Fibroblast of lung (primary cell): ENCODE data around the gene FAHD2A. TPM values are rescaled to one million over a fixed set of nuclear protein-coding genes. Genes with fewer than 3 reads are reported as not detected.
"Not testable (repeated sequence)": the region's sequence is repeated elsewhere in the genome, so short reads cannot be mapped to it uniquely, and the experiment has no call there.

ENCODE experiments used
- DNase-seq, 2 donors: peaks; one replicate each; pipeline versions ENCODE4 v3.0.0 to v3.0.0-alpha.2; 2010; ENCODE audit warnings: low read depth in 2 of 2
- H2AFZ ChIP-seq: 2 replicates; pipeline ENCODE4 v1.5.1; 2012; ENCODE audit warnings: low read length, control low read depth, inconsistent platforms
- H3K27ac ChIP-seq: 2 replicates; pipeline ENCODE4 v1.5.1; 2011; ENCODE audit warnings: low read length, control low read depth; ENCODE audit not compliant: insufficient read depth
- H3K27me3 ChIP-seq: 2 replicates; pipeline ENCODE4 v1.5.1; 2011; ENCODE audit warnings: mild to moderate bottlenecking, low read length; ENCODE audit not compliant: control insufficient read depth, insufficient read depth
- H3K36me3 ChIP-seq: 2 replicates; pipeline ENCODE4 v1.5.1; 2011; ENCODE audit warnings: low read length; ENCODE audit not compliant: control insufficient read depth, insufficient read depth
- H3K4me1 ChIP-seq: 2 replicates; pipeline ENCODE4 v1.5.1; 2011; ENCODE audit warnings: low read length; ENCODE audit not compliant: control insufficient read depth, insufficient read depth; ENCODE audit errors: extremely low read depth
- H3K4me2 ChIP-seq: 2 replicates; pipeline ENCODE4 v1.5.1; 2011; ENCODE audit warnings: low read length, control low read depth; ENCODE audit not compliant: insufficient read depth; ENCODE audit errors: extremely low read depth
- H3K4me3 ChIP-seq, 4 experiments: fragments of 200-600 bp in 1 of 4; sonication (generic) in 1 of 4; replicated peaks in 1 of 4; 2 replicates each; pipeline ENCODE4 v1.5.1; 2011 to 2016; ENCODE audit warnings: low read length in 4 of 4, low read depth in 3 of 4, mild to moderate bottlenecking in 3 of 4, control low read depth in 2 of 4, inconsistent platforms in 1 of 4, mixed read lengths in 1 of 4; ENCODE audit not compliant: insufficient read depth in 1 of 4; ENCODE audit errors: control extremely low read depth in 1 of 4
- H3K79me2 ChIP-seq: 2 replicates; pipeline ENCODE4 v1.5.1; 2012; ENCODE audit warnings: mild to moderate bottlenecking, low read length, inconsistent platforms; ENCODE audit not compliant: control insufficient read depth, insufficient read depth
- H3K9ac ChIP-seq: 2 replicates; pipeline ENCODE4 v1.5.1; 2011; ENCODE audit warnings: mild to moderate bottlenecking, low read length, control low read depth; ENCODE audit not compliant: insufficient read depth
- H3K9me3 ChIP-seq: 2 replicates; pipeline ENCODE4 v1.5.1; 2012; ENCODE audit warnings: low read depth, low read length; ENCODE audit not compliant: control insufficient read depth, insufficient read depth
- H4K20me1 ChIP-seq: 2 replicates; pipeline ENCODE4 v1.5.1; 2011; ENCODE audit warnings: low read length; ENCODE audit not compliant: control insufficient read depth, insufficient read depth; ENCODE audit errors: extremely low read depth
- CTCF ChIP-seq, 2 donors: IDR thresholded peaks in 1 of 2; conservative IDR thresholded peaks in 1 of 2; 1 replicate in 1 of 2; 2 replicates in 1 of 2; pipeline ENCODE4 v1.5.1; 2011 to 2012; ENCODE audit warnings: low read length in 2 of 2, control low read depth in 1 of 2, inconsistent platforms in 1 of 2, low read depth in 1 of 2, mild to moderate bottlenecking in 1 of 2
- EZH2 ChIP-seq: IDR thresholded peaks from 2 replicates; pipeline ENCODE4 v1.5.1; 2012; ENCODE audit warnings: low read length, control low read depth, mild to moderate bottlenecking; ENCODE audit errors: missing control alignments
- polyA plus RNA-seq, 2 donors: library from polyadenylated mRNA; depleted of rRNA in 1 of 2; stranded (reverse) in 1 of 2; unstranded in 1 of 2; fragments of >200 nt; gene quantifications; 2 replicates each; pipeline ENCODE4 v1.2.1, GENCODE V29; 2011 to 2012; ENCODE audit warnings: missing spikeins in 1 of 2
- total RNA-seq: library from RNA; depleted of rRNA; stranded (reverse); fragments of >200 nt; gene quantifications from 2 replicates; pipeline ENCODE4 v1.2.1, GENCODE V29; 2014

The FAHD2A gene
- total and polyA plus RNA-seq, 2 donors (not counting 1 experiment from before 2014, with no cell fraction given): 22.1 to 32.5 TPM

DNA sequence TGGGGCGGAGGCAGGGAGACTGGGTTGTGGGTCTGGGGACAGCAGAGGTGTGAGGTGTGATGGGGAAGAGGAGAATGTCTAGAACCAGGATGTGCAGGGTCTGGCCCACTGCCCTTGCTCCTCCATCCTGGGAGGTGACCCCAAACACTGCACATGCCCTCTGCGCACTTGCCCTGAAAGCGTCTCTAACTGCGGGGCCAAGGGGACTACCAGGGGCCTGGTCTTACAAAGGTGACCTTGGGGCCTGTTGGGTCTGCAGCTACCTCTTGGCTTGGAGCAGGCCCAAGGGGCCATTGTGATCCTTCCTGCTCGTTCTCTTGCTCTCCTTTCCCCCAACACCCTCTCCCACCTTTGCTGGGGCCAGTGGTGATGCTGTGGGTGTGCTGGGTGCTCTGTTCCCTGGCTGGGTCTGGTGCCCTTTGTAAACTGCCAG is 48.0 kb upstream of the FAHD2A start:
- no peak overlapping the region for H3K4me2 ChIP-seq
- H3K4me3 ChIP-seq: no peak overlapping the region
- H3K9ac ChIP-seq: no peak overlapping the region
- no peaks in the 10 kb centered on the region for H3K9me3 ChIP-seq
- H3K27me3 ChIP-seq: no peaks in the 10 kb centered on the region
- H2AFZ ChIP-seq: no peak overlapping the region
- TF ChIP-seq EZH2: no peak
- no peaks in the 10 kb centered on the region for H4K20me1 ChIP-seq
- no peaks in the 10 kb centered on the region for H3K4me1 ChIP-seq
- H3K79me2 ChIP-seq: no peaks in the 10 kb centered on the region
- no peak for DNase-seq
- no peaks in the 10 kb centered on the region for H3K36me3 ChIP-seq
- no peak overlapping the region for H3K27ac ChIP-seq

DNA sequence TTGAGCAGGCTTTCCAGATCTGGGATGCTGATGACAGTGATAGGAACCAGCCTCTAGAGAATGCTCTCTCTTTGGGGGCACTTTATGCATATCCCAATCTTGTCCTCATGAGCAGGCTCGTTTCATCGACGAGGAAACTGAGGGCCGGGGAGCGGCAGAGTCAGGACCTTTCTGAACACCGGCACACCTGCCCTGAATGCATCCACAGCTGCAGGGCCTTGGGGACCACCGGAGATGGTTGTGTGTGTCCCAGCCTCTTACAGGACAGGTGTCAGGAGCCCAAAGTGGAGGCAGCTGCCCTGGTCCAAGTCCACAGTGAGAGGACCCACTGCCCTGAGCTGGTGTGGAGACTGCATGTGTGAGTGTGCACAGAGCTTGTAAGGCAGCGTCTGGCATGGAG is 47.6 kb upstream of the FAHD2A start:
- H3K4me3 ChIP-seq: no peak overlapping the region
- H4K20me1 ChIP-seq: no peaks in the 10 kb centered on the region
- no peak overlapping the region for H2AFZ ChIP-seq
- TF ChIP-seq CTCF (conservative IDR thresholded peaks at IDR 0.05 in 1 of 2, IDR thresholded peaks at IDR 0.05 in 1 of 2; ENCODE audit: low read depth in 1 of 2, low read length in 2 of 2): no peak
- no peak for TF ChIP-seq EZH2
- DNase-seq: no peak
- H3K9ac ChIP-seq: no peak overlapping the region
- no peaks in the 10 kb centered on the region for H3K79me2 ChIP-seq
- no peak overlapping the region for H3K4me2 ChIP-seq
- no peaks in the 10 kb centered on the region for H3K36me3 ChIP-seq
- H3K4me1 ChIP-seq: no peaks in the 10 kb centered on the region
- no peaks in the 10 kb centered on the region for H3K27me3 ChIP-seq
- H3K27ac ChIP-seq: no peak overlapping the region
- no peaks in the 10 kb centered on the region for H3K9me3 ChIP-seq

- not testable (repeated sequence) for H3K9me3 ChIP-seq, H3K4me2 ChIP-seq, H3K36me3 ChIP-seq, DNase-seq, H3K9ac ChIP-seq, H3K27me3 ChIP-seq, H2AFZ ChIP-seq, H3K4me1 ChIP-seq, H4K20me1 ChIP-seq, H3K4me3 ChIP-seq, H3K79me2 ChIP-seq, H3K27ac ChIP-seq
Observed at GRCh38 chr2:95355486-95355885, 47.0 kb upstream of the FAHD2A start.

DNA sequence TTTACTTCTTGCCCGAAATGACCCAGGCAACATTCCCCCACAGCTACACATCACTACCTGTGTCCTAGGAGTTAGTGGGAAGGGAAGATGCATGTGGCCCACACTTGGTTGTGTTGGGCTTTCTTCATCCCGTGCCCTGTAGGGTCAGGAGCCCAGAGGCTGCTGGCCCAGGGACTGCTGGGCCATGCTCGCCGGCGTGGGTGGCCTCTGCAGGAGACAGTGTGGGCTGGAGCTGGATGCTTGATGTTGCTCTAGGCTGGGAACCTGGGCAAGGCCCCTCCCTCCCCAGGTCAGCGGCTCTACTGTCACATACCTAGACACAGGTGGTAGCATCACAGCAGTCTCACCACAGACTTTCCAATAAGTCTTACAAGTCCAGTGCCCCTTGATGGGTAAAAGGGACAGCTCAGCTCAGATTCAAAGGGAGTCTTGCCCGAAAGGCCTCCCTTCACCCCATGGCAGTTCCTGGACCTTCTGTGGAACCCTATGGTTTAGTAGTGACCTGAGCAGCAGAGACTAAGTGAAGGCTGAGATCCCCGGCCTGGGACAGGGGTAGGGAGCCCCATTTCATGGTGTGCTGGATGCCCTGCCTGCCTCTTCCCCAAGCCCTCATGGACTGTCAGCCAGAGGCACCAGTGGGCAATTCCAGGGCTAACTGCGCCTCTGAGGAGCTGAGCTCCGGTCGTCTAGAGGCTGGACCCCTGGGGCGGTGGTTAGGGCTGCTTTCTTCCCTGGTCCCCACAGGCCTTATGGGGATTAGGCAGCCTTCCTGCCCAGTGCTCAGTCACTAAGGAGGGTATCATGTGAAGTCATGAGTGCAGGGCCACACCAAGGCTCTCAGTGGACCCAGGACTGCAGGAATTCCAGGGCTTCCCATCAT is 45.4 kb upstream of the FAHD2A start:
- Histone ChIP-seq H3K27me3 (no peaks in the 10 kb centered on the region), H3K4me3 (no peak overlapping the region), H3K36me3 (no peaks in the 10 kb centered on the region), H2AFZ (no peak overlapping the region), H4K20me1 (no peaks in the 10 kb centered on the region), H3K27ac (no peak overlapping the region), H3K9ac (no peak overlapping the region), H3K79me2 (no peaks in the 10 kb centered on the region), H3K4me1 (no peaks in the 10 kb centered on the region), H3K4me2 (no peak overlapping the region), H3K9me3 (no peaks in the 10 kb centered on the region)
- no peak for TF ChIP-seq CTCF (conservative IDR thresholded peaks at IDR 0.05 in 1 of 2, IDR thresholded peaks at IDR 0.05 in 1 of 2; ENCODE audit: low read depth in 1 of 2, low read length in 2 of 2)
- no peak for TF ChIP-seq EZH2
- no peak for DNase-seq
